ENCODE measurements around the gene DLST.
A peak's percentile ranks its signal among the peaks of the same experiment; 100 is the strongest.

Gene DLST

DNA sequence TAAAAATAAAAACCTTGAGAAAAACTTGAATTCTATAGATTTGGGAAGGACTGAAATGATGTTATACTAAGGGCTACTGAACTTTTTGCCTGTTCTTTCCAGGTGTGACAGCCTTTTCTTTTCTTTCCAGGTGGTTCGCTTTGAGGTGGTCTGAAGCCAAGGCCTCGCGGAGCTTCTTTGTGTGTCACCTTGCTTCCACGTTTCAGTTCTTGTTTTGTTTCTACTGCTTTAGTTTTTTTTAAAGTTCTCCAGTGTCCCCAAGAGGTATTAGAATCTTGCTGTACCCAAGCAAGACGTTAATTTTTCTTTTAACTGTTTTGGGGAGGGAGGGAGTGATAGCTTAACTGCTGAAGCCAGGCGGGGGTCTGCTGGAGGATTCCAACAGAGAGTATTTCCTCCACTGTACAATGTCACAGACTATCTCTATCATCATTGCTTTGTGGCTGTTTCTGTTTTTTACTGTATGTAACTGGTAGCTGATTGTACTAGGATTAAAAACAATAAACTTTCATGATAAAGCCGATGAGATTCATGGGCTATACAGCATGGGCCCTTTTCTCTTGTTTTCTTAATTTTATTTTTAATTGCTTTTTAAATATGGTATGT, 46.0 kb upstream of the DLST start:
- no peak overlapping the region for H2AFZ ChIP-seq (ENCODE audit: low read length)

DNA sequence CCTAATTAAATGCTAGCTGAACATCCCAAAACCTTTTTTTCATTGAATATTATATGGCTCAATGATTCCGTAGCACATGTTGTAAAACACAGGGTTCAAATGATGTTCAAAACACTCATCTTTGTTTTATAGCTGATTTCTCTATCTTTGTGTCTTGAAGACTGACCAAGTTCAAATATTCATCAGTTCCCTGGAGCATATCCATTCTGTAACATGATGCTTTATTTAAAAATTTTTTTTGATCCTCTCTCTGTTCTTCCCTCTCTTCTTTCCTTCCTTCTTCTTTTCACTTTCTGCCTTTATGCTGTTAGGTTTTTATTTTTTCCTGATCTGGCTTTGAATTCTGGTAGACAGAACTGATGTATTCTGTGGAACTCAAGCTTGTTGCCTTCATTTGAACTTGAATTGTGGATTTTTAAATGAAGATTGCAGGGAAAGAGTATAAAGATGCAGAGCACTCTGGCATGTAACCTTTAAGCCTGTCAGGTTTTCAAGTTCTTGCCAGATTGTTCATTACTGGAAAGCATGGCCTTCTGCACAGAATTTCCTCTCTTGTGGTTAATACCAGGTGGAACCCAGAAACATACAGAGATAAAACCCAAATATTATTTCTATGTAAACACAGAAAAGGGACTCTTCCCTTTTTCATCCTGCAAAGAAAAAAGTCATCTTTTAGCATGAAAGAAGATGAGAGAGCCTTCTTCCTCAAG, 45.3 kb upstream of the DLST start:
- no peak for DNase-seq
- TF ChIP-seq CTCF (IDR thresholded peaks at IDR 0.05; ENCODE audit: low read length): no peak
- peak overlapping the region; percentile 46; the same call in 1 of the 2 replicates for H3K27ac ChIP-seq (ENCODE audit: low read length)

More for the DNA sequence above, 46.0 kb upstream of the DLST start:
- Histone ChIP-seq H4K20me1 (ENCODE audit: insufficient read depth, low read length) (no peaks in the 10 kb centered on the region), H3K27me3 (replicated peaks; ENCODE audit: insufficient read depth, low read length) (no peaks in the 10 kb centered on the region), H3F3A (ENCODE audit: insufficient read depth, low read length) (peaks cover 15% of the 10 kb centered on the region), H3K79me2 (ENCODE audit: low read length) (no peaks in the 10 kb centered on the region), H3K9me3 (replicated peaks; ENCODE audit: insufficient read depth, low read length) (no peaks in the 10 kb centered on the region), H3K27ac (ENCODE audit: low read length) (peak overlapping the region; percentile 46; the same call in 1 of the 2 replicates), H3K4me3 (ENCODE audit: low read length) (no peak overlapping the region), H3K36me3 (replicated peaks; ENCODE audit: insufficient read depth, low read length) (no peaks in the 10 kb centered on the region), H3K4me1 (ENCODE audit: low read length) (peaks cover 49% of the 10 kb centered on the region), H3K4me2 (ENCODE audit: low read depth, low read length) (peak overlapping the region; percentile 29), H3K9ac (ENCODE audit: low read length) (no peak overlapping the region), H3K9me2 (replicated peaks; ENCODE audit: insufficient read depth, low read length) (no peaks in the 10 kb centered on the region)
- no peak for DNase-seq
- no peak for TF ChIP-seq CTCF (IDR thresholded peaks at IDR 0.05; ENCODE audit: low read length)
- no peak for TF ChIP-seq EZH2 (optimal IDR thresholded peaks at IDR 0.05; ENCODE audit: low read depth, low read length)
- TF ChIP-seq EZH2phosphoT487 (IDR thresholded peaks at IDR 0.05; ENCODE audit: low read length): no peak

DNA sequence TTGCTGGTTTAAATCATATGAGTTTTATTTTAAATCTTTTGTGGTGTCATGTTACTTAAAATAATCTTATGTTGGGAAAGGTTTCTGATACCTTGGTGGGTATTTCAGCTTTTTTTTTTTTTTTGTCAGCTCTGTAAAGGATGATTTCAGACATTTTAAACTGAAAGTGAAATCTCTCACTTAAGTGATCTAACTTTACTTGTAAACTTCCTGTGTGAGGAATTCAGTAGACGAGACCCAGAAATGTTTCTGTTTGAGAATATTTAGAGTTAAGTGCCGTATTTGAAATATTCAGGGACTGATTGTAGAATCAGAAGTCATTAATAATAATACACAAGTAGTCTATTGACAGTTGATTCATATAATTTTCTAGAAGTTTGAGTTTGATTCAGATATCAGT, 43.5 kb upstream of the DLST start:
- Histone ChIP-seq H3K9me2 (replicated peaks; ENCODE audit: insufficient read depth, low read length) (no peaks in the 10 kb centered on the region), H2AFZ (ENCODE audit: low read length) (no peak overlapping the region), H3K79me2 (ENCODE audit: low read length) (no peaks in the 10 kb centered on the region), H3K9me3 (replicated peaks; ENCODE audit: insufficient read depth, low read length) (no peaks in the 10 kb centered on the region), H3K4me2 (ENCODE audit: low read depth, low read length) (peak overlapping the region; percentile 66), H3K27ac (ENCODE audit: low read length) (peak overlapping the region; percentile 15; the same call in 1 of the 2 replicates), H3K9ac (ENCODE audit: low read length) (no peak overlapping the region), H4K20me1 (ENCODE audit: insufficient read depth, low read length) (no peaks in the 10 kb centered on the region), H3K27me3 (replicated peaks; ENCODE audit: insufficient read depth, low read length) (no peaks in the 10 kb centered on the region), H3K4me1 (ENCODE audit: low read length) (peaks cover 65% of the 10 kb centered on the region), H3F3A (ENCODE audit: insufficient read depth, low read length) (peaks cover 29% of the 10 kb centered on the region), H3K36me3 (replicated peaks; ENCODE audit: insufficient read depth, low read length) (no peaks in the 10 kb centered on the region), H3K4me3 (ENCODE audit: low read length) (0 out of 2 replicates have a peak overlapping the region, but pooled peaks have one; percentile 24)
- DNase-seq: peak; percentile 59
- no peak for TF ChIP-seq CTCF (IDR thresholded peaks at IDR 0.05; ENCODE audit: low read length)
- TF ChIP-seq EZH2 (optimal IDR thresholded peaks at IDR 0.05; ENCODE audit: low read depth, low read length): no peak
- no peak for TF ChIP-seq EZH2phosphoT487 (IDR thresholded peaks at IDR 0.05; ENCODE audit: low read length)

More for the DNA sequence above, 45.3 kb upstream of the DLST start:
- H3K36me3 ChIP-seq (replicated peaks; ENCODE audit: insufficient read depth, low read length): no peaks in the 10 kb centered on the region
- H3K79me2 ChIP-seq (ENCODE audit: low read length): no peaks in the 10 kb centered on the region
- H3K4me2 ChIP-seq (ENCODE audit: low read depth, low read length): peak overlapping the region; percentile 29
- no peak overlapping the region for H3K4me3 ChIP-seq (ENCODE audit: low read length)
- no peaks in the 10 kb centered on the region for H3K9me3 ChIP-seq (replicated peaks; ENCODE audit: insufficient read depth, low read length)
- peaks cover 56% of the 10 kb centered on the region for H3K4me1 ChIP-seq (ENCODE audit: low read length)
- H3K9ac ChIP-seq (ENCODE audit: low read length): no peak overlapping the region
- H2AFZ ChIP-seq (ENCODE audit: low read length): no peak overlapping the region
- H3K27me3 ChIP-seq (replicated peaks; ENCODE audit: insufficient read depth, low read length): no peaks in the 10 kb centered on the region
- no peaks in the 10 kb centered on the region for H3K9me2 ChIP-seq (replicated peaks; ENCODE audit: insufficient read depth, low read length)
- H3F3A ChIP-seq (ENCODE audit: insufficient read depth, low read length): peaks cover 21% of the 10 kb centered on the region
- no peaks in the 10 kb centered on the region for H4K20me1 ChIP-seq (ENCODE audit: insufficient read depth, low read length)
